ENCODE measurements around the gene TNFRSF18.
"Not testable (repeated sequence)": the region's sequence is repeated elsewhere in the genome, so short reads cannot be mapped to it uniquely, and the experiment has no call there.

The TNFRSF18 gene, protein sequence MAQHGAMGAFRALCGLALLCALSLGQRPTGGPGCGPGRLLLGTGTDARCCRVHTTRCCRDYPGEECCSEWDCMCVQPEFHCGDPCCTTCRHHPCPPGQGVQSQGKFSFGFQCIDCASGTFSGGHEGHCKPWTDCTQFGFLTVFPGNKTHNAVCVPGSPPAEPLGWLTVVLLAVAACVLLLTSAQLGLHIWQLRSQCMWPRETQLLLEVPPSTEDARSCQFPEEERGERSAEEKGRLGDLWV

DNA sequence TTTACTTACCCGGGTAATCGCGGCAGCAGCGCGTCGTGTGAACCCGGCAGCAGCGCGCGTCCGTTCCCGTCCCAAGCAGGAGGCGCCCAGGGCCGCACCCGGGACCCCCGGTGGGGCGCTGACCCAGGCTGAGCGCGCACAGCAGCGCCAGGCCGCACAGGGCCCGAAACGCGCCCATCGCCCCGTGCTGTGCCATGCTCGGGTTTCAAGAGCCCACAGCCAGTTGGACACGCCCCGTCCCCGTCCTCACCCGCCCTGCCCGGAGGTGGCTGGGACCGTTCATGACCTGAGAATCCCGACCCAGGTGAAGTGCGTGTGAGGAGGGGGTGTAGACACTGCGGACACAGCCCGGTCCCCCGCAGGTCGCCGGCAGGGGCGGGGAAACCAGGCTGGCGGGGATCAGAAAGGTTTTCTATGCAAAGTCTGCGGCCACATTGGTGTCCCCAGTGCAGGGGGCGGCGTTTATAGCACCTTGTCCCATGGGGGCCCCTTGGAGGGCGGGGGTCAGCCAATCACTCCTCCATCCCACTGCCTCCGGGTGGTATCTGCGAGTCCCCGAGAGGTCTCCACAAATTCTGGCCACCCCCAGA lies at the start of gene TNFRSF18:
Gene TNFRSF18 (minus strand): TSS at position 217 of the 590 bp plus-strand sequence. CDS start 21 bp downstream, at position 196.
- no peak for DNase-seq

DNA sequence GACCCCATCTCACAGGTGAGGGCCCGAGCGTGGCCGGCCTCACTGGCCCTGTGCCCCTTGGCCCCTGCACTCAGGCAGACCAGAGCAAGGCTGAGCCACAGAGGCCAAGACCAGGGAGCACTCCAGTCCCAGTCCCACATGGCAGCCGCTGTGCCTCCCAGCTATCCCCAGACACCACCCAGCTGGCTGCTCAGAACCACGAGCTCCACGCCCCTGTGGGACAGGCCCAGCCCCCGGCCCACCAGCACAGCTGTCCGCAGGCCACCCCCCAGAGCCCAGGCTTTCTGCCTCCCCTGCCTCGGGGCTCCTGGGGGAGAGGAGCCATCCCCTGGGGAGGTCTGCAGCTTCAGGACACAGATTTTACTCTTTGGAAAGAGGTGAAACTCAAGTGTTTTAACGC lies 49.2 kb upstream of the TNFRSF18 start:
- DNase-seq, result no peak

DNA sequence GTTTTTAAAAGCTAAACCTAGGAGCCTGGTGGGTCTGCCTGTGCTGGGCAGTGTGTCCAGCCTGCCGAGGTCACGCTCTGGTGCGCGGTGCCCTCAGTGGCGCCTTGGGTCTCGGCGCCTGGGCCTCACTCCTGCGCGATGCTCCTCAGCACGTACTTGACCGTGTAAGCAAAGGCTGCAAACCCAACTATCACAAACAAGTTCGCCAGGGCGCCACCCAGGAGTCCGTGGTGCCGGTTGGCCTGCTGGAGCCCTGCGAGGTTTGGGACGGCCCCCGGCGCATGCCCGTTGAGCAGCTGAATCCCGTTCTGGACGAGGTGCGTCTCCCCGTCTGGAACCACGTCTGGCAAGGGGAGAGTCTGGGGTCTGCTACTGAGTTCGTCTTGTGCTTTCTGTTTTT lies 48.7 kb upstream of the TNFRSF18 start:
- DNase-seq, result no peak

DNA sequence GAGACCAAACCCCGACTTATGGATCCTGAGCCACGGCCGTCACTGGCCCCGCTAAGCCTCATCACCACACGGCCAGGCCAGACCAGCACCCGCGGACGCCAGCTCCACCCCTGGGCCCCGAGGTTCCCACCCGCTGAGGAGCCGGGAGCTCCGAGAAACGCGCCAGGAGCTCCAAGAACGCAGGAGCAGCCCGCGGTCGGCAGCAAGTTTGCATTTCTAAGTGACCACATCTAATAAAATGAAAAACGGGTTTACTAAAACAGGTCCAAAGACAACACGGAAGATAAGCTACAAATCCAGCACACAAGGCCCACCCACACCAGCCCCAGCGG lies 48.2 kb upstream of the TNFRSF18 start:
- DNase-seq, result no peak

DNA sequence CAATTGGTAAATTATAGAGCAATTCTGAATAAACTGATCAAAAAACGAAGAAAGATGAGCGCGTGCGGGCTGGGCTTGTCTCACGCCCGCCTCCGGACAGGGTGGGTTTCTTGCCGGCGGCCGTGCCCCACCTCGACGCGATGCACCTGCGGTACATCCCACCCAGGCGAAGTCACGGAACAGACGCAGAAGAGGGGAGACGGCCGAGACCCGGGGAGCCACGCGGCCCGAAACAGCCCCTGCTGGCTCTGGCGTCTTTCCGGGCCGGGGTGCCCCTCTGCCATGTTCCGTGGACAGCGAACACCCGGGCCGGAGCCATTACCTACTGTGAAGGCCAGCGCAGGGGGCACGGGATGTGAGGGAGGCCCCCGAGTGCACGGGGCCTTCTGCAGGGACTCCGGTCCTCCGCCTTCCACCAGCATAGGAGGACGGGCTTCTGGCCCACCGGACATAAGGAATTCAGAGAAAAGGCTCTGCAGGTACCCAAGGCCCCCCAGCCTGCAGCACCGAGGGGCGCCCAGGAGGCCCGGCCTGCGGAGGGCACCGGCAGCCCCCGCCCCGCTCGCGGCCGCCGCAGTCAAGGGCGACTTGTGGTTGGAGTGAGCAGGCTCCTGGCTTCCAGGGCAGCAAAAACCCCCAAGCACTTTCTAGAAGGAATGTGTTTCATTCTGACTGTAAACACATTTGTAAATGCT lies 47.7 kb upstream of the TNFRSF18 start:
- no peak for DNase-seq

DNA sequence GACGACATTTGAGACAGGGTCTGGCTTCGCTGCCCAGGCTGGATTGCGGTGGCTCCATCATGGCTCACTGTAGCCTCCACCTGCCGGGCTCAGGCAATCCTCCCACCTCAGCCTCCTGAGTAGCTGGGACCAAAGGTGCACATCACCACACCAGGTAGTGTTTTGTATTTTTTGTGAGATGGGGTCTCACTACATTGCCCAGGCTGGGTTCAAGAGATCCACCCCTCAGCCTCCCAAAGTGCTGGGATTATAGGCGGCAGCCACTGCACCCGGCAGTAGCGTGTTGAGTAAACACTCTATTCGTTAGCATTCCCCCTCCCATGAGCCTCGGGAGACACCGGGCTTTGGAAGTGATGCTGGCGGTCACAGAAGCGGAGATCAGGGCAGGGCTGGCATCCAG lies 46.9 kb upstream of the TNFRSF18 start:
- no peak for DNase-seq

DNA sequence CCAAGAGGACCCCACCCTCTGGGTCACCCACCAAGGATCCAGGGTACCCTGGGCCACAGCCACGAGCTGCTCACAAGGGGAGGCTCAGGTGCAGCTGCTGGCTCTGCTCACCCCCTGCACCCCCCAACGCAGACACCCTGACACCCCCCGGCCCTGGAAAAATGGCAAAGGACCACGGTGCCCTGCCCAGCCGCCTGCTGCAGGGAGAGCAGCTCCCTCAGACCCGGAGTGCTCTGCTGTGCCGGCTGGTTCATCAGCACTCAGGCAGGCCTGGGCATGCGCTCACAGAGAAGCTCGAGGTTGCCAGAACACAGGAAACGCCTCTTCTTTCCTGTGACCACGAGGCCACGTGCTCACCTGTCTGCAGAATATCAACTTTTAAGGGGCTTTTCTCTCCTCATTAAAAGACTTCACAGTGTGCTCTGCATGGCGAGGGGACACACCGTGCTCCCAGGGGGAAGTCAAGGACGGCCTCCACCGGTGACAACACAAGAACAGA lies 44.4 kb upstream of the TNFRSF18 start:
- no peak for DNase-seq

DNA sequence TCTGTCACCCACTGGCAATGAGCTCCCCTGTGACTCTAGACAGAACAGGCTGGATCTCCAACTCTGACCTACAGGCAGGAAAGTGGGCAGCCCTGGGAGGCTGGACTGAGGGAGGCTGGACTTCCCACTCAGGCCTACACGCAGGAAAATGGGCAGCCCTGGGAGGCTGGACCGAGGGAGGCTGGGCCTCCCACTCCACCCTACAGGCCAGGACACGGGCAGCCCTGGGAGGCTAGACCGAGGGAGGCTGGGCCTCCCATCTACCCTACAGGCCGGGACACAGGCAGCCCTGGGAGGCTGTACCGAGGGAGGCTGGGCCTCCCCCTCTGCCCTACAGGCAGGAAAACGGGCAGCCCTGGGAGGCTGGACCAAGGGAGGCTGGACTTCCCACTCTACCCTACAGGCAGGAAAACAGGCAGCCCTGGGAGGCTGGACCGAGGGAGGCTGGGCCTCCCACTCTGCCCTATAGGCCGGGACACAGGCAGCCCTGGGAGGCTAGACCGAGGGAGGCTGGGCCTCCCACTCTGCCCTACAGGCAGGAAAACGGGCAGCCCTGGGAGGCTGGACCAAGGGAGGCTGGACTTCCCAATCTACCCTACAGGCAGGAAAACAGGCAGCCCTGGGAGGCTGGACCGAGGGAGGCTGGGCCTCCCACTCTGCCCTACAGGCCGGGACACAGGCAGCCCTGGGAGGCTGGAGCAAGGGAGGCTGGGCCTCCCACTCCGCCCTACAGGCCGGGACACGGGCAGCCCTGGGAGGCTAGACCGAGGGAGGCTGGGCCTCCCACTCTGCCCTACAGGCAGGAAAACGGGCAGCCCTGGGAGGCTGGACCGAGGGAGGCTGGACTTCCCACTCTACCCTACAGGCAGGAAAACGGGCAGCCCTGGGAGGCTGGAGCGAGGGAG lies 41.9 kb upstream of the TNFRSF18 start:
- not testable (repeated sequence) for DNase-seq

DNA sequence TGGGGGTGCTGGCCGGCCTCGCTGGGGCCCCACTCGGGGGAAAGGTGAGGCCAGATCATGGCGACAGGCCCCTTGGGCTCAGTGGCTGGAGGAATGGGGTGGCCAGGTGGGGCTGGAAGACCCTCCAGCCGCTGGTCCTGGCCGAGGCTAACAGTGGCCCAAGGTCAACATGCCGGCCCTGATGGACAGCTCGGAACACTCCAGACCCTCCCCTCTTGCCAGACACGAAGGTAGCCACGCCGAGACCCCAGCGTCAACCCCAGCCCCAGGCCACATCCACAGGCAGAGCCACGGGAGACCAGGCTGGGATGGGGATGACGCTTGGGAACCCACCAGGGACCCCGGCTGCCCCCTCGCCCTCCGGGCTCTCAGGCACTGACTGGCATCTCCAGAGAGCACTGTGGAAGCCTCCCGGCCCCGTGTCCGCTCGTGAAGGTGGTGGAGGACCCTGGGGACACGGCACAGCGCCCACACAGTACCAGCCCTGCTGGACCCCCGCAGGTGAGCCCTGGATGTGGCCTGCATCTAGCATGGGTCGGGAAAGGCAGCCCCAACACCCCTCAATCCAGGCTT lies 41.0 kb upstream of the TNFRSF18 start:
- no peak for DNase-seq

DNA sequence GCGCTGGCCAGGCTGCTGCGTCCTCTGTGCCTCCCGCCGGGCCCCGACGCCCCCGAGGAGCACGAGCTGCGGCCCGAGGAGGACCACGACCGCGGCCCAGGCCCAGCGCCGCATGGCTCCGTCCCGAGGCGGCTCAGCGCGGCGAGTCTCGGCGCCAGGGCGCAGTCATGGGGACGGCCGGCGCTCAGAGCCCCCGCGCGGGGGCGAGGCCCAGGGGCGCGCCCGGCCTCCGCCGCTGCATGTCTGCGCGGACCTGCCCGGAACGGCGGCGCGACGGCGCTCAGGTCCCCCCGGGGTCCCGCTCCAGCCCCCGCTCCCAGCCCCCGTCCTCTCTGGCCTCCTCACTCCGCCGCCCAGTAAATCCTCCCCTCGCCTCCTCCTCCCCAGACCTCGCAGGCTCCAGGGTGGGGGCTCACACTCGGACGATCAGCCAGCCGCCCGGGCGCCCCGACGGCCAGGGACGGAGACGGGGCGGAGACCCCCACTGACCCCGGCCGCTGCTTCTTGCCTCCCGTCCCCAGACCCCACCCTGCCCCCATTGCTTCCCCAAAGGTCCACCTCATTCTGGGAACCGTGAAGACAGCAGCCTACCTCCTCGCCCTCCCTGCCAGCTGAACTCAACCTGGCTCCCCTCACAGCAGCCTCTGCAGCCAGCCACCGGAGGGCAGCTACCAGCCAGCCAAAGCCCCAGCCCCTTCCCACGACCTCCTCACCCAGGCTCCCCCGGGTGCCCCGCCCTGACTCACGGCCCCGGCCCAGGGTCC lies 40.4 kb upstream of the TNFRSF18 start, which contains the start of gene C1QTNF12:
Gene C1QTNF12 (minus strand): TSS at position 146 of the 764 bp plus-strand sequence. CDS start 32 bp downstream, at position 114.
- DNase-seq, result no peak

DNA sequence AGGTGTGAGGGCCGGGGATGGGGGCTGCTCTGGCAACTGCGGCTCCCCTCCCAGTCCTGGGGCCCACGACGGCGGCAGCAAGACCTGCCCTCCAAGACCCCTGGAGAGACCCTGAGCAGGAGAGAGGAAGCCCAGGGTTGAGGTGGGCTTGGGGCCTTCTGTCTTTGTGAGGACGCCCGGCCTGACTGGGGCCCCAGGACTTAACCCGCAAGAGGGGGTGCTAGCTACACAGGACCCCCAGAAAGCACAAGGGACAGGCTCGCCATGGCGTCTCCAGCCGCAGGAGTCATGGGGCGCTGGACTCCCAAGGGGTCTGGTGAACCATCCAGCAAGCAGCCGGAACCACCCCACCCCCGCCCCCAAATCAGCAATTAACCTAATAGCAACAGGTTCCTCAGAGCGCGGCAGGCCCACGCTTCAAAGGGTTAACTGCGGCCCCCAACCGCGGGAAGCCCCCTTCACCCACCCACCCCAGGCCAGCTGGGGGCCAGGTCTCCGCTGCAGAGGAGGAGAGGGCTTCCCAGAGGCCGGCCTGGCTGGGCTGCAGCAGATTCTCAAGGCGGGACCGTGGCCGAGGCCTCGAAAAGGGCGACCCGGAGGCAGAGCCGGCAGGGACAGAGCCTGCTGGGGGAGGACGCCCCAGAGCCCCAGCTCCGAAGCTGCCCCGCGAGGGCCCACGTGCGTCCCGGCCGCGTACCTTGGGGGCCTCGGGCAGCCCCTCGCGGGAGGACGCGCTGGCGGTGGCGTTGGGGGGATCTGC lies 39.6 kb upstream of the TNFRSF18 start:
- DNase-seq, result no peak

DNA sequence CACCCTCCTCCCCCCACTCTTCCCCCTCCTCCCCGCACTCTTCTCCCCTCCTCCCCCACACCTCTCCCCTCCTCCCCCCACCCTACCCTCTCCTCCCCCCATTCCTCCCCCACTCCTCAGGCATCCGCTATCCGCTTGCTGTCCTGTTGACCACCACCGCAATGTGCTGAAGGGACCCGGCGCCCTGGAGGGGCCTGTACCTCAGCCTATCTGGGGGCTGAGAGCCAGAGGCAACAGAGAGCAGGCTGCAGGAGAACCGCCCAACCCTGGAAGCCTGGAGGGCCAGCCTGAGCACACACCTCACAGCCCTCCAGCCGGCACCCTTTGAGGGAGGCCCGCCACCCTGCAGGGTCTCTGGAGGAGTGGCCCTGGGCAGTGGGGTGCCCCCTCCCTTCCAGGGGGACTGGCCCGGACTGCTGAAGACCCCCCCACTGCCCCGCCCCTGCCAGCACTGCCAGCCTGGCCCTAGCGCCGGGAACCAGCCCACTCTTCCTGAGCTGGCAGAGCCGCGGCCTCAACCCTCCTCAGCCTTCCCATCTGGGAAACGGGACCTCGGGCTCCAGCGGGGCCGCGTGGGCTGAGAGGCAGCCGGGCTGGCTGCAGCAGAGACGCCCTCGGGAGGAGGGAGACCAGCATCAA lies 38.9 kb upstream of the TNFRSF18 start:
- no peak for DNase-seq

DNA sequence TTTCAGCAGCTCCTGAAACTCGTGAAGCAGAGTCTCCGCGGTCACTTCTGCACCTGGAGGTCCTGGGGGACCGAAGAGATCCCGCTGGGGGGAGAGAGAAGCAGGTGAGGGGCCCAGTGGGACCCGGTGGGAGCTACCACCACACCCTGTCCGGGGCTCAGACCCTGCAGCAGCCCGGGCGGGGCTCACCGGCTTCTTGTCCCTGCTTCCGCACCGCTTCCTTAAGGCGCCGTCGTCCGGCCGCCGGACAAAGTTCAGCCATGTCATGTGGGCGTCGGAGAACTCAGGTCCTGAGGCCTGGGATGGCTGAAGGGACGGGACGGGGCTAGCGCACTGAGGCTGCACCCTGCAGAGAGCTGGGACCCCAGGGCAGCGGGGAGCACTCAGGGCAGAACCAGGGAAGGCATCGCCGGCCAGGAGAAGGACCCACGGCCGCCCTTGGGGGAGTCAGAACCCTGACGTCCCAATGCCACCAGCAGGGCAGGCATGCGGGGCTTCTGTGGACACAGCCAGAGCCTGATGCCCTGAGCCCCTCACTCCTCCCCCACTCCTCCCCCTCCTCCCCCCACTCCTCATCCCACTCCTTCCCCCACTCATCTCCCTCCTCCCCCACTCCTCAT lies 37.9 kb upstream of the TNFRSF18 start:
- DNase-seq, result no peak

DNA sequence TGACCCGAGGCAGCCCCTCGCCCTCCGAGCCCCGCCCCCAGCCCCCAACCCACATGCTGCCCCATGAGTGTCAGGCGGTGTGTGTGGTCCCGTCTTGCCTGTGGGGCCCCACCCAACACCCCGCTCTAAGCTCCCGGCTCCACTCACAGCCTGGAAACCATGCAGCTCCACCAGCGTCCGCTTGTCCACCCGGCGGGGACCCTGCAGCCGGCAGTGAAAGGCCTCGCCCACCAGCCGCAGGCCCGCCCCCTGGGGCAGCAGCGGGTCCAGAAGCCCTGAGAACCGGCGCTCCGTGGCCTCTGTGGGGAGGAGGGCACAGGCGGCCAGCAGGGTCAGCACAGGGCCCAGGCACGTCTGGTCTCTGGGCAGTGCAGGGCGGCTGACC lies 37.4 kb upstream of the TNFRSF18 start:
- no peak for DNase-seq

DNA sequence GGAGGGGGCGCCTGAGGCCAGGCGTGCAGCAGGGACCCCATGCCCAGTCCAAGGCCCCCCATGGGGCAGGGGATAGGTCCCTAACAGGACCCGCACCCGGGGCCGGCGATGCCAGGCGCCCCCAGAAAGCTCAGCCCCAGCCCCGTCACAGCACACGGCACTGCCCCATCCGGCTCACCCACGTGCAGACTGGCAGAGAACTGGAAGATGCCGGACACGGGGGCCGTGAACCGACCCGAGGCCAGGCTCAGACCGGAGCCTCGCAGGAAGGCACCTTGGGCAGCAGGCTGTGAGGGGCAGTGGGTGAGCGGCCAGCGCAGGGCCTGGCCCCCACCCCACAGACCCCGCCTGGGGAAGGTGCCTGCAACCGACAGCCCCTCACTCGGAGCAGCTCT lies 36.9 kb upstream of the TNFRSF18 start:
- no peak for DNase-seq

DNA sequence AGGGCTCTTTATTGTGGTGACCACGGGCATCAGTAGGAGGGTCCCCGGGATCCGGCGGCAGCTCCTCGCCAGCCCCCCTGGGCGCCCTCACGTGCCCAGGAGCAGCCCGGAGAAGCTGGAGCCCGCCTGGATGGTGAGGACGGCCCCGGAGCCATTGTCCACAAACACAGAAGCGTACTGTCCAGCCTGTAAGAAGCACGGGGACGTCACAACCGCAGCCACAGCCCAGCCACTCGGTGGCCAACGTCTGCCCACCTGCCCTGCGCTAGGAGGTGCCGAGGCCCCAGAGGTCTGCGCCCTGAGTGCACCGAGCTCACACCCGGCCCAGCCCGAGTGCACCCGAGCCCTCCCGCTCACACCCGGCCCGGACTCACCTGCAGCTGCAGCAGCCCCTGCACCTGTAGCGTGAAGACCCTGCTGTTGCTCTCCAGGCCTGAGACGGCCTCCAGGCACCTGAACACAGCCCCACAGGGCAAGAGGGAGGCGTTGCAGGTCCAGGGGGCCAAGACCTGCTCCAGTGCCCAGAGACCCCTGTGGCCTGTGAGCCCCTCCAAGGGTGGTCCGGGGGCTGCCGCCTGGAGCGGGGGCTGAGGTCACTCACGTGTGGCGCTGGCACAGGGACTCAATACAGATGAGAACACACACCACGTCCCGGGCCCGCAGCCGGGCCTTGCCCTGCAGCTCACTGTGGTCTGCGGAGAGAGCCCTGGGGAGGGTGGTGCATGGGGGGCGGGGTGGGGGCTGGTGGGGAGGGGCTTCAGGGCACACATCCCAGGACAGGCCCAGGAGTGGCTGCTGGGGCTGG lies 36.3 kb upstream of the TNFRSF18 start:
- no peak for DNase-seq

DNA sequence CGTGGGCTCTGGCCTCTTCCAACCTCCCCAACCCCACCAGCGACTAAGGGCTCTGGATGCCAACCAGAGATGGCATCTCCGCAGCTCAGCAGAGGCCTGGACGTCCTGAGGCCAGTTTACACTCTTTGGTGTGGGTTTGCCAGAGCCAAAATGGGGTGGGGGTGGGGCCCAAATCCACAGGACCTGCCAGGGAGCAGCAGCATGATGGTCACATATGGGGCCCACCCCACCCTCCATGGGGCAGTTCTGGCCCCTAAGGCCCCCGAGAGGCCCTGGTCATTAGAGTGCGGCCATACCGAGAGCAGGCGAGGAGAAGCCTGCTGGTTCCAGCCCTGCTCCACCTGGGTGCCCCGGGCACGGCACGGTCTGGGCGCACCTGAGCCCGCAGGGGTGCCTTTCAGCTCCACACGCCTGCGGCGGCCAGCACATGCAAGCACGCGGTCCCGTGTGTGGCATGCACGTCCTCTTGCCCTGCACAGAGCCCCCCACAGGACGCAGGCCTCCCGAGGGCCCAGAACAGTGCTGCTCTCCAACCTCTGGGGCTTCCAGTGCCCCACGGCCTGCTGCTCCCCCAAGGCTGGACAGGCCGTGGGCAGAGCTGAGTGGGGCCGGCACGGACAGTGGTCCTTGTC lies 35.3 kb upstream of the TNFRSF18 start:
- no peak for DNase-seq

DNA sequence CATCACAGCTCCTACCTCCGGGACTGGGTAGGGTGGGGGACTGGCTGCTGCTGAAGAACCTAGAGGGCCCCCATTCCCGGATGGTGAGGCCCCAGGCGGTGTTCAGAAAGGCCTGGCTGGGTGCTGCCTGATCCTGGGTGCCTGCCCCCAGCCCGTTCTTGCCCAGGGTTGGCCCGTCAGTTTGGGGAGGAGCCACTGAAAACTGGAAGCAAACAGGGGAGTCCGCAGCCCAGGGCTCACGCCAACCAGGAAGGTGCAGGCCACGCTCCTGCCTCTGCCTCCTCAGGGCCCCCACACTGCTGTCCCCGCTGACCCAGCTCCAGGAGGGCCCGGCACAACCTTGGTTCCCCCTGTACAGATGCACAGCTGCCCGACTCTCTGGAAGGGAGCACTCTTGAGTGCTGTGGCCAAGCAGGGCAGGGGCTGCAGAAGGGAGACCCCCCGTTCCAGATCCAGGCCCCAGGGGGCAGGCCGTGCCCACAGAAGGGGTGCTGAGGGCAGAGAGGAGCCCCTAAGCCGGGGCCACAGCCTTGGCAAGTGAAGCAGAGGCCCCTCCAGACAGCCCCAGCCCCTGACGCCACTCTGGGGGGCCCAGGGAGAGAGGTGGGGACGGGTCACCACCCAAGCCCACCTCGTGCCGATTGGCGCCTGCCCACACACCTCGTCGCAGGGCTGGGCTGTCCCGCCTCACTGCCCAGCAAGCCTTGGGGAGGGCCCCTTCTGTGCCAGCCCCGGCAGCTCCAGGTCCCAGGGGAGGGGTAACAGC lies 34.6 kb upstream of the TNFRSF18 start:
- no peak for DNase-seq

Measured in 8988T (cell line).